Suppressor macrophage (primary cell): Measurements from ENCODE around the gene MPO.

Experiments
- DNase-seq, 4 experiments: peaks; one replicate each; pipeline ENCODE4 v3.0.0-alpha.2; 2020 to 2022

The MPO gene

DNA sequence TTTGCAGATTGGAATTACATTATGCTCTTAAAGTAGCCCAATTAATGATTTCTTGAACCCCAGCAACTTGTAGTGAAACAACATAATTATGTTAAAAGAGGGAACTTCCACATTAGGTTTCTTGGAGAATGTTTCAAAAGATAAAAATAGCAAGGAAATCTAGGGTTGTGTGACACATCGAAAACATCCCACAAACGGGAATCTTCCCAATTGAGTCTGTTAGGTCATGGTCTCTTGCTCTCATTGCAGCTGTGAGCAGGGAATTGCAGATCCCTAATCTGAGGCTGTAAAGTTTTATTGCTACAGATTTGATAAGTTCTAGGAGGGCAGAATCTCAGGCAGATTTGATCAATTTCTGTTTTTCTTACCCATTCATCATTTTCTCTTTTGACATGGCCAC is 49.1 kb downstream of the MPO start:
- DNase-seq = peak; percentile 45 to 72 (median 56)

- DNase-seq = no peak
Measured at GRCh38 chr17:58229881-58230280, 50.9 kb downstream of the MPO start.

GRCh38 chr17:58229384-58229783 is 51.4 kb downstream of the MPO start:
- no peak for DNase-seq

DNA sequence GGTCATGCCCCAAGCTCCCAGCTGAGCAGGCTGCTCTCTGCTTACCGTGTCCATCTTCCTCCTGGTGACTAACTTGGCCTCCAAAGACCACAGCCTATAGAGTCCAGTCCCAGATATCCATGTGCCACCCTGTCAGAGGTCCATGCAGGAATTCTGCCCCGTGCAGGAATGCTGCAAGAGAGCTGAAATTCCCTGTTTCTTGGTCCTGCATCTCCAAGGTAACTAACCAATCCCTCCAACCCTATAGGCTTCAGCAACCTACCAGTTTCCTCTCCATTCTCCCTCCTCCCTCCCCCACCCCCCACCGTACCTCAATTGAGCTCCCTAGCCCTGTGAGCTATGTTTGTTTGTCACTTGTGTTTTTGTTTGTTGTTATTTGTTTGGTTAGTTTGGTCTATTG is 52.1 kb downstream of the MPO start:
- no peak for DNase-seq

DNA sequence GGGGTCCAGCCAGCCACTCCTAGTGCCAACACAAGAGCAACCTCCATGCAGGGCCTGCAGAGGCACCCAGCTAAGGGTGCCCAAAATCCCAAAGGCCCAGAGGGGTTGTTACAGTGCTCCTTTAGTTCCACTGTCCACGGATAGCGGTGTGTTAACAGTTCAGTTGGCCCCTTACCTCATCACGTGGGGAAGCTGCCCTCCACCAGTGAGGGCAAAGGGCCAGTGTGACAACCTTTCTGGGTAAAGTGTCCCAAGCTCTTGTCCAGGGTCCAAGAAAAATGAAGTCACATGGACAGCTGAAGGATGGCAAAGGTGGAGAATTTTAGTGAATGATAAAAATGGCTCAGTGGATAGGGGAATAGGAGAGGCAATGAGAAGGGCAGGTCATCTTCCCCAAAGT is 53.0 kb downstream of the MPO start:
- no peak for DNase-seq

- peak in 3 of 4 experiments; percentile 20 to 56 (median 47) for DNase-seq
Measured at GRCh38 chr17:58224315-58224714, 56.4 kb downstream of the MPO start.
